Loucy (cell line): Measurements from ENCODE around the gene ADI1.

Experiments used
- CTCF ChIP-seq: fragments of 200-600 bp; sonication (generic); conservative IDR thresholded peaks from 2 replicates; pipeline ENCODE4 v1.5.1; 2014; ENCODE audit warnings: mild to moderate bottlenecking, antibody characterized with exemption, low read length
- EZH2phosphoT487 ChIP-seq: fragments of 200-600 bp; IDR thresholded peaks from 2 replicates; pipeline ENCODE4 v1.6.1; 2018; ENCODE audit warnings: antibody characterized with exemption, mild to moderate bottlenecking, moderate library complexity, borderline replicate concordance

- TF ChIP-seq CTCF, result no peak
- TF ChIP-seq EZH2phosphoT487, result no peak
Measured at GRCh38 chr2:3491716-3492474, 27.4 kb downstream of the ADI1 start.
